Common myeloid progenitor, CD34-positive (primary cell): Measurements from ENCODE around the gene UGT2B11. TPM values are rescaled to one million over a fixed set of nuclear protein-coding genes. Genes with fewer than 3 reads are reported as not detected.
"Not testable (repeated sequence)": the region's sequence is repeated elsewhere in the genome, so short reads cannot be mapped to it uniquely, and the experiment has no call there.

ENCODE experiments used
- CTCF ChIA-PET: fragments of 350-600 bp; sonication (Branson Sonifier 250); formaldehyde crosslinking; loops from one replicate; lab custom pipeline; 2021; ENCODE audit warnings: antibody characterized with exemption; lab: Charles Lee
- POLR2A ChIA-PET: fragments of 350-600 bp; sonication (Branson Sonifier 250); formaldehyde crosslinking; loops from one replicate; lab custom pipeline; 2021; ENCODE audit warnings: antibody characterized with exemption; lab: Charles Lee
- DNase-seq, 3 donors: peaks; one replicate each; pipeline versions ENCODE4 v3.0.0 to v3.0.0-alpha.2; 2013
- H3K27ac ChIP-seq, 2 experiments: 1 replicate in 1 of 2; 2 replicates in 1 of 2; pipeline ENCODE4 v1.7.0; 2013; ENCODE audit warnings: inconsistent platforms in 2 of 2, low read length in 2 of 2, mild to moderate bottlenecking in 2 of 2, low read depth in 1 of 2, moderate library complexity in 1 of 2; ENCODE audit not compliant: severe bottlenecking in 2 of 2, insufficient read depth in 1 of 2, poor library complexity in 1 of 2
- H3K27me3 ChIP-seq, 5 experiments: replicated peaks in 2 of 5; 1 replicate in 3 of 5; 2 replicates in 2 of 5; pipeline versions ENCODE4 v1.6.1 to v1.7.0; 2013; ENCODE audit warnings: low read length in 4 of 5, mild to moderate bottlenecking in 2 of 5, moderate library complexity in 2 of 5, inconsistent platforms in 1 of 5; ENCODE audit not compliant: insufficient read depth in 5 of 5, control insufficient read depth in 4 of 5
- H3K36me3 ChIP-seq, 4 experiments: 1 replicate in 2 of 4; 2 replicates in 2 of 4; pipeline versions ENCODE4 v1.6.1 to v1.7.0; 2013; ENCODE audit warnings: low read length in 3 of 4, control low read depth in 1 of 4, mild to moderate bottlenecking in 1 of 4; ENCODE audit not compliant: control insufficient read depth in 4 of 4, insufficient read depth in 4 of 4
- H3K4me1 ChIP-seq, 4 experiments: 1 replicate in 3 of 4; 2 replicates in 1 of 4; pipeline versions ENCODE4 v1.6.1 to v1.7.1; 2013; ENCODE audit warnings: low read length in 3 of 4, mild to moderate bottlenecking in 3 of 4, control low read depth in 1 of 4, inconsistent platforms in 1 of 4, moderate library complexity in 1 of 4; ENCODE audit not compliant: control insufficient read depth in 4 of 4, insufficient read depth in 4 of 4; ENCODE audit errors: control extremely low read depth in 1 of 4
- H3K4me3 ChIP-seq, 7 experiments: 1 replicate in 4 of 7; 2 replicates in 3 of 7; pipeline versions ENCODE4 v1.5.1 to v1.7.0; 2013; ENCODE audit warnings: mild to moderate bottlenecking in 7 of 7, low read length in 6 of 7, moderate library complexity in 6 of 7, inconsistent platforms in 2 of 7, low read depth in 2 of 7, control low read depth in 1 of 7; ENCODE audit not compliant: insufficient read depth in 4 of 7, control insufficient read depth in 1 of 7; ENCODE audit errors: extremely low read depth in 1 of 7
- H3K9me3 ChIP-seq, 5 experiments: 1 replicate in 4 of 5; 2 replicates in 1 of 5; pipeline versions ENCODE4 v1.6.1 to v1.7.1; 2013; ENCODE audit warnings: low read length in 4 of 5, mild to moderate bottlenecking in 2 of 5, inconsistent platforms in 1 of 5, low read depth in 1 of 5, moderate library complexity in 1 of 5; ENCODE audit not compliant: control insufficient read depth in 4 of 5, insufficient read depth in 2 of 5; ENCODE audit errors: control extremely low read depth in 1 of 5
- WGBS: methylation state at CpG from one replicate; pipeline ENCODE4 v1.1.5; 2013; ENCODE audit not compliant: insufficient coverage; 5-methylcytosine and 5-hydroxymethylcytosine counted together
- polyA plus RNA-seq: library from polyadenylated mRNA; unstranded; fragments of 120-200 nt; gene quantifications from one replicate; pipeline ENCODE4 v1.2.1, GENCODE V29; 2013

Gene UGT2B11
- polyA plus RNA-seq, result 0.46 TPM

DNA sequence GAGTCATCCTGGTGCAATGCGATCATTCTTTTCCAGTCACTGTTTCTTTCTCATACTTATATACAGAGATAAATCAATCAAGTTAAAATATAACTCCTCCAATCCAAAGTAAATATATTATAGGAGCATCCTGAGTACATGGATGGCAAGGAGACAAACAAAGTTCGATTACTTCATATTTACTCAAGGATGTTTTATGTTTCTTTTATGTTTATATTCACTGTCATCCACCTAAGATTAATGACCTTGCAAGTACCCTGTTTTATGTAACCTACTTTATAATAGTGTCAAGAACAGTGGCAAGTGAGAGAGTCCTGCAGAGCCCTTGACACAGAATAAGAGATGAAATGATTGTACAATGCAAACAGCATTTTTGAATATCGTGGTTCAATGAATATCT is at the start of gene UGT2B11:
UGT2B11 (minus strand) TSS at position 33 of the 400 bp plus-strand sequence; CDS start at position 7, 26 bp downstream.
- no CpG with 5 or more reads among the region's 3 CpGs for WGBS
- H3K27ac ChIP-seq, result no peak within 1 kb of the TSS
- no peak within 1 kb of the TSS for H3K4me3 ChIP-seq
- POLR2A ChIA-PET, result no interaction called here
- DNase-seq, result no peak
- no peaks in the 10 kb centered on the region for H3K9me3 ChIP-seq
- no peaks in the 10 kb centered on the region for H3K4me1 ChIP-seq
- no peaks in the 10 kb centered on the region for H3K36me3 ChIP-seq
- CTCF ChIA-PET, result no interaction called here
- H3K27me3 ChIP-seq, result no peaks in the 10 kb centered on the region

GRCh38 chr4:69253147-69253772 is 38.7 kb upstream of the UGT2B11 start:
- CTCF ChIA-PET, H3K4me3 ChIP-seq, H3K9me3 ChIP-seq, POLR2A ChIA-PET, H3K27ac ChIP-seq, H3K27me3 ChIP-seq, H3K4me1 ChIP-seq, DNase-seq, H3K36me3 ChIP-seq: not testable (repeated sequence)
- 100% methylated on average over 1 of the region's 3 CpGs for WGBS

GRCh38 chr4:69250884-69251283 is 36.3 kb upstream of the UGT2B11 start:
- DNase-seq, CTCF ChIA-PET, H3K27ac ChIP-seq, POLR2A ChIA-PET, H3K4me1 ChIP-seq, H3K36me3 ChIP-seq, H3K9me3 ChIP-seq, H3K4me3 ChIP-seq, H3K27me3 ChIP-seq: not testable (repeated sequence)
- no CpG with 5 or more reads among the region's 2 CpGs for WGBS

- H3K4me1 ChIP-seq, CTCF ChIA-PET, POLR2A ChIA-PET, H3K27ac ChIP-seq, H3K9me3 ChIP-seq, H3K36me3 ChIP-seq, H3K27me3 ChIP-seq, H3K4me3 ChIP-seq: not testable (repeated sequence)
- peak in 2 of 3 donors; percentile 43 to 63 for DNase-seq
- 70% methylated on average over 2 of the region's 3 CpGs for WGBS
These were observed 28.2 kb upstream of the UGT2B11 start for GRCh38 chr4:69242562-69243240.

DNA sequence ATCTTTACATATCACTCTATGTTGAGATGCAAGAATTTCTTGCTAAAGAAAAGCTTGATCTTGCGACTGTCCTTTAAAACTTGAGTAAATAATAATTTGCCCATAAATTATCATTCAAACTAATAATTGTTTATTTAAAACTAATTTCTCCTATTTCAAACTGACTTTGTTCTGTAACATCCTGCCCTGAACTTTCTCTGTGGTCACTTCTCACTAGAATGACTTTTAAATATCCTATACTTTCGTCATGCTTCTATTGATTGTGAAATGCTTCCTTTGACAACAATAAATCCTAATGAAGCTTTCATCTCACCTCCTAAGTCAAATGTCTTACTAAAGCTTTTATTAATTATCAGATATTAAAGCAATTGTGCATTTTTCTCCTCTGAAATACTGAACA is 27.2 kb upstream of the UGT2B11 start:
- H3K27ac ChIP-seq, H3K4me3 ChIP-seq, H3K27me3 ChIP-seq, H3K36me3 ChIP-seq, H3K9me3 ChIP-seq, H3K4me1 ChIP-seq, POLR2A ChIA-PET: not testable (repeated sequence)
- CTCF ChIA-PET, result interaction anchor here (0.6 kb wide), 1 partner anchor 67 kb away, joined by 3 read pairs; no protein-coding TSS in a partner anchor
- 40% methylated on average over 1 of the region's 2 CpGs for WGBS
- DNase-seq, result peak in 2 of 3 donors; percentile 46 to 54

- H3K4me1 ChIP-seq, DNase-seq, CTCF ChIA-PET, POLR2A ChIA-PET, H3K36me3 ChIP-seq, H3K27me3 ChIP-seq, H3K4me3 ChIP-seq, H3K9me3 ChIP-seq, H3K27ac ChIP-seq: not testable (repeated sequence)
- no CpG with 5 or more reads among the region's 3 CpGs for WGBS
These were observed 26.2 kb upstream of the UGT2B11 start for GRCh38 chr4:69240787-69241186.

DNA sequence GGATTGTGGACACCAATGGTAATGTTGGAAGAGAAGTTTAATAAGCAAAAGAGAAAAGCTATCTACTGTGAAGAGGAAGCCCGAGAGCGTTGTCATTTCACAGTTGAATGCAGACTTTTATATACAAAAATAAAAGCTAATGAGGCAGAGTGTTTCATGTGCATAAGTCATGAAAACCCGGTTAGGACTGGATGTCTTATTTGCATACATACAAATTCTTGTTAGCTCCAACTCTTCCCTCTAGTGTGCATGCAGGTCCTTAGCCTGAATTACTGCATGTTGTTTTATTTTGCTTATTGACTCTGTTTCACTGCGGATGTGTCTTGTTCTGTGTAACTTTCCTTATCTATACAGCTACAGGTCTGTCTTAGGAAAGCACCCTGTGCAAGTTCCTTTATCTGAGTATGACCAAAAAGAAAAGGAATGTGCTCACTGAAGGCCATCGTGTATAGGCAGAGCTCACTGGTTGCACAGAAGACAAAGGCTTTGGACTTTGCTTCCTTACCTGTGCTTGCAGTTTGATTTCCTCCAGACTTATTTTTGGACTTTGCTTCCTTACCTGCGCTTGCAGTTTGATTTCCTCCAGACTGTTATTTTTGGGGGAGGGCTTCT is 25.1 kb upstream of the UGT2B11 start:
- no peak overlapping the region for H3K27ac ChIP-seq

More for the DNA sequence above, 25.1 kb upstream of the UGT2B11 start:
- Histone ChIP-seq H3K4me3 (no peak overlapping the region), H3K27me3 (no peaks in the 10 kb centered on the region), H3K4me1 (peaks cover 0 to 8% (median 0%) of the 10 kb centered on the region in 4 experiments), H3K9me3 (no peaks in the 10 kb centered on the region), H3K36me3 (no peaks in the 10 kb centered on the region)
- CTCF ChIA-PET, result no interaction called here
- POLR2A ChIA-PET, result no interaction called here
- WGBS, result 50% methylated on average over 2 of the region's 6 CpGs
- peak in 2 of 3 donors; percentile 58 to 76 for DNase-seq
